Chondrocyte (in vitro differentiated cells): ENCODE results near the gene FBXL20. TPM values are rescaled to one million over a fixed set of nuclear protein-coding genes. Genes with fewer than 3 reads are reported as not detected.

Experiments
- DNase-seq: peaks from one replicate; pipeline ENCODE4 v3.0.0; 2021; ENCODE audit warnings: mixed read lengths, low spot score
- H3K27ac Mint-ChIP-seq: one replicate; pipeline ENCODE4 v1.8.0; 2021; ENCODE audit warnings: mild to moderate bottlenecking, moderate library complexity, mixed read lengths; ENCODE audit not compliant: unreplicated experiment
- H3K27me3 Mint-ChIP-seq: 2 replicates; pipeline ENCODE4 v1.8.0; 2021; ENCODE audit warnings: low read depth, mixed read lengths
- H3K36me3 Mint-ChIP-seq: 2 replicates; pipeline ENCODE4 v1.8.0; 2021; ENCODE audit warnings: low read depth, mixed read lengths
- H3K4me1 Mint-ChIP-seq: 2 replicates; pipeline ENCODE4 v1.8.0; 2021; ENCODE audit warnings: low read depth, mild to moderate bottlenecking, mixed read lengths
- H3K4me3 Mint-ChIP-seq: one replicate; pipeline ENCODE4 v1.8.0; 2021; ENCODE audit warnings: mild to moderate bottlenecking, moderate library complexity, mixed read lengths; ENCODE audit not compliant: unreplicated experiment
- H3K9me3 Mint-ChIP-seq: 2 replicates; pipeline ENCODE4 v1.8.0; 2021; ENCODE audit warnings: low read depth, mixed read lengths
- total RNA-seq: library from RNA; stranded (reverse); gene quantifications from 3 replicates; pipeline ENCODE4 v1.2.1, GENCODE V29; 2021
- TF ChIP-seq, protein P1 (sequence below): fragments of 200-600 bp; sonication (generic); IDR thresholded peaks from 2 replicates; pipeline ENCODE4 v1.5.0; 2021; ENCODE audit warnings: antibody characterized with exemption, mild to moderate bottlenecking, moderate library complexity

The FBXL20 gene
- total RNA-seq, 1 donor from 2014 or later = 21.8 TPM

DNA sequence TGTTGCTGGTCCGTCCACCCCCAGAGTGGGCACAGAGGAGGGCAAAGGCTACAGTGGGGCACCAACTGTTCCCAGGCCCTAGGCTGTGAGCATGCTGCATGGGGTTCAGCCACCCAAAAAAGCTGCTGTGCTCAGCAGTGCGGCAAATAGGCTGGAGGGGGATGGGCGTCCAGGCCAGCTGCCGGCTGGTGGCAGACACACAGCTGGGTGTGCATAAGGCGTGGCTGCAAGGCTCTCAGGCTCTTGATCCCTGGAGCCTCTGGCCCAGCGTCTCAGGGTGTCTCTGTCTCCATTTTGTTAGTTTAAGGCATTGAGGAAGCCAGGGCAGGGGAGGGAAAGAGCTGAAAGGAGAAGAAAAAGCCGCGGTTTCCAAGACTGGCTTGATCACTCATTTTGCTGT, 192.5 kb downstream of the FBXL20 start:
- peaks cover 9% of the 10 kb centered on the region for H3K36me3 Mint-ChIP-seq
- no peaks in the 10 kb centered on the region for H3K27me3 Mint-ChIP-seq
- no peak for DNase-seq
- TF ChIP-seq, protein P1, sequence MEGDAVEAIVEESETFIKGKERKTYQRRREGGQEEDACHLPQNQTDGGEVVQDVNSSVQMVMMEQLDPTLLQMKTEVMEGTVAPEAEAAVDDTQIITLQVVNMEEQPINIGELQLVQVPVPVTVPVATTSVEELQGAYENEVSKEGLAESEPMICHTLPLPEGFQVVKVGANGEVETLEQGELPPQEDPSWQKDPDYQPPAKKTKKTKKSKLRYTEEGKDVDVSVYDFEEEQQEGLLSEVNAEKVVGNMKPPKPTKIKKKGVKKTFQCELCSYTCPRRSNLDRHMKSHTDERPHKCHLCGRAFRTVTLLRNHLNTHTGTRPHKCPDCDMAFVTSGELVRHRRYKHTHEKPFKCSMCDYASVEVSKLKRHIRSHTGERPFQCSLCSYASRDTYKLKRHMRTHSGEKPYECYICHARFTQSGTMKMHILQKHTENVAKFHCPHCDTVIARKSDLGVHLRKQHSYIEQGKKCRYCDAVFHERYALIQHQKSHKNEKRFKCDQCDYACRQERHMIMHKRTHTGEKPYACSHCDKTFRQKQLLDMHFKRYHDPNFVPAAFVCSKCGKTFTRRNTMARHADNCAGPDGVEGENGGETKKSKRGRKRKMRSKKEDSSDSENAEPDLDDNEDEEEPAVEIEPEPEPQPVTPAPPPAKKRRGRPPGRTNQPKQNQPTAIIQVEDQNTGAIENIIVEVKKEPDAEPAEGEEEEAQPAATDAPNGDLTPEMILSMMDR = no peak
- no peaks in the 10 kb centered on the region for H3K9me3 Mint-ChIP-seq
- peaks cover 22% of the 10 kb centered on the region for H3K4me1 Mint-ChIP-seq
- H3K4me3 Mint-ChIP-seq = peak overlapping the region; percentile 28
- peak overlapping the region; percentile 54 for H3K27ac Mint-ChIP-seq

DNA sequence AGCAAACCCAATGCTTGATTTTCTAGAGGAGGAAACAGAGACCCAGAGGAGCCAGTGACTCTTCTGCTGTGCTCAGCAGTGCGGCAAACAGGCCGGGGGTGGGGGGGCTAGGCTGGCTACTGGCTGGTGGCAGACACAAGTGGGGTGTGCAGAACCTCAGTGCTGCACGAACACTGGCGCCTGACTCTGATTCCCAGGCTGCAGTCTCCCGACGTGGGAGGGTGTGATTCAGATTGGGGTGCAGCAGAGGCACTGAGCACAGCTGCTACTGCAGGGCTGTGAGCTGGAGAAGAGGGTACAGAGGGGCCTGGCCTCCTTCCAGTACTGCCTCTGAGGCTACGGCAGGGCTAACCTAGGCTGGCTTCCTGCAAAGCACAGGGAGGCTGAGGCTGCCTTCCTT, 193.3 kb downstream of the FBXL20 start:
- Mint-ChIP-seq H3K4me3 (no peak overlapping the region), H3K27me3 (no peaks in the 10 kb centered on the region), H3K9me3 (no peaks in the 10 kb centered on the region), H3K36me3 (peaks cover 15% of the 10 kb centered on the region), H3K27ac (no peak overlapping the region), H3K4me1 (peaks cover 25% of the 10 kb centered on the region)
- DNase-seq = no peak
- TF ChIP-seq, protein P1 = no peak

DNA sequence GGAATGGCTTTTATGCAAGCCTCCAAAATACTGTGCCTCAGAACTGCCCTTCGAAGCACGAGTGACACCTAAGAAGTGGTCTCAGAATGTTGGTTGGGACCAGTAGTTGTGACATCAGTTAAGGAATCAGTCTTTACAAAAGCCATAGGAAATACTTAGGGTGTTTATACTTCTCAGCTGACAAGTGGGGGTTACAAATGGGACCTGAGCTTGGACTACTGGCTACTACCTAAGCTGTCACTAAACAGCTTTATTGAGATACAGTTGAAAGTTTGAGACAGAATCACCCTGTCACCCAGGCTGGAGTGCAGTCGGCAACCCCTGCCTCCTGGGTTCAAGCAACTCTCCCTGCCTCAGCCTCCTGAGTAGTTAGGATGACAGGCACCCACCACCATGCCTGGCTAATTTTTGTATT, 196.3 kb downstream of the FBXL20 start:
- peaks cover 48% of the 10 kb centered on the region for H3K4me1 Mint-ChIP-seq
- TF ChIP-seq, protein P1 = no peak
- peak overlapping the region; percentile 27 for H3K27ac Mint-ChIP-seq
- DNase-seq = no peak
- no peaks in the 10 kb centered on the region for H3K9me3 Mint-ChIP-seq
- H3K27me3 Mint-ChIP-seq = no peaks in the 10 kb centered on the region
- H3K4me3 Mint-ChIP-seq = no peak overlapping the region
- peaks cover 36% of the 10 kb centered on the region for H3K36me3 Mint-ChIP-seq

DNA sequence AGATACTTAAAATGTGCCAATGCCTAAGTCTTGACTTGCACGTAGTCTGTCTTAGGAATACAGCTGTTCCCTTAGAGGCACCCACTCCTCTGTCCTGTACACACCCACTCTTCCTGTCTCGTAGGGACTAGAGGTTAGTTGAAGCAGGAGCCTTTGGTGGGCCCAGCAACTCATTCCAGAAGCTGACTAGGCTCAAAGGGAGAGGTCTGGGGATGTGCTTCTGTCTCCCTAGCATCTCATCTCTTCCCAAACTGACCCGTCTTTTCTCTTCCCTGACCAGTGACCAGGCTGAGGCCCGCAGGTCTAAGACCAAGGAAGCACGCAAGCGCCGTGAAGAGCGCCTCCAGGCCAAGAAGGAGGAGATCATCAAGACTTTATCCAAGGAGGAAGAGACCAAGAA, 197.2 kb downstream of the FBXL20 start:
- Mint-ChIP-seq H3K36me3 (peaks cover 36% of the 10 kb centered on the region), H3K4me3 (no peak overlapping the region), H3K27me3 (no peaks in the 10 kb centered on the region), H3K9me3 (no peaks in the 10 kb centered on the region), H3K27ac (peak overlapping the region; percentile 27), H3K4me1 (peaks cover 51% of the 10 kb centered on the region)
- no peak for DNase-seq
- TF ChIP-seq, protein P1 = no peak

Other genes with a start within 250 kb of the FBXL20 start
- gene PLXDC1, start 250.0 kb downstream of the FBXL20 start, total RNA-seq = 11.1 to 40.5 TPM (median 37.4 TPM) in 3 replicates
- 0.25 TPM in 1 of 3 replicates, not detected in the others for gene ARL5C, start 235.5 kb downstream of the FBXL20 start, total RNA-seq
- gene CACNB1, start 204.0 kb downstream of the FBXL20 start, total RNA-seq = 22.6 to 25.5 TPM (median 24.1 TPM) in 3 replicates
- 1,031 to 1,318 TPM (median 1,035 TPM) in 3 replicates for gene RPL19, start 201.3 kb downstream of the FBXL20 start, total RNA-seq
- 0.35 to 1.1 TPM (median 0.44 TPM) in 3 replicates for gene STAC2, start 175.7 kb downstream of the FBXL20 start, total RNA-seq
- 37.3 to 43.0 TPM (median 39.2 TPM) in 3 replicates for gene MED1, start 49.6 kb upstream of the FBXL20 start, total RNA-seq
- gene CDK12, start 59.9 kb upstream of the FBXL20 start, total RNA-seq = 43.0 to 55.1 TPM (median 44.2 TPM) in 3 replicates
- gene NEUROD2, start 206.3 kb upstream of the FBXL20 start, total RNA-seq = not detected in 3 replicates
- 0.12 to 0.75 TPM in 2 of 3 replicates, not detected in the other for gene PPP1R1B, start 225.3 kb upstream of the FBXL20 start, total RNA-seq
- 39.8 to 49.6 TPM (median 42.3 TPM) in 3 replicates for gene STARD3, start 235.5 kb upstream of the FBXL20 start, total RNA-seq